HG03280 (cell line): ENCODE measurements around the gene TRIO.

Experiments
- ATAC-seq: cut with Tn5 transposase; IDR thresholded peaks from one replicate; pipeline ENCODE4 v1.9.1; 2021; ENCODE audit warnings: mild to moderate bottlenecking, moderate library complexity; ENCODE audit not compliant: unreplicated experiment

TRIO gene

GRCh38 chr5:14165375-14166106 lies 22.4 kb downstream of the TRIO start:
- ATAC-seq: no peak

DNA sequence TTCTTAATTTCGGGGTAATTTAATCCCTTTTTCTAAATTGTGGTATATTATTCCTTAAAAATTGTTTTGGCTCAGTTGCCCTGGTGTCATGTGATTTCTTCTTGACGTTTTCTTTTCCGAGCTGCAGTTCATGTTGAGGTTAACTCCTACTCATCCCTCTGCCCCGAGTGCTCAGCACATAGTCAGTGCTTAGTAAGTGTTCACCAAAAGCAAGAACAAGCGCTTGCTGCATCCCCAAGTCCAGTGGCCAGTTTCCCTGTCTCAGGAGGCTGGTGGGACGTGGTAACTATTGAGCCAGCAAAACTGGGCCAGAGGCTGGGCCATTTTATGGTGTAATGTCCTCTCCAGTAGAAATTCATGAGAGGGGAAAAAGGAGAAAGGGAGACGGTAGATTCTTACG lies 23.3 kb downstream of the TRIO start:
- no peak for ATAC-seq

DNA sequence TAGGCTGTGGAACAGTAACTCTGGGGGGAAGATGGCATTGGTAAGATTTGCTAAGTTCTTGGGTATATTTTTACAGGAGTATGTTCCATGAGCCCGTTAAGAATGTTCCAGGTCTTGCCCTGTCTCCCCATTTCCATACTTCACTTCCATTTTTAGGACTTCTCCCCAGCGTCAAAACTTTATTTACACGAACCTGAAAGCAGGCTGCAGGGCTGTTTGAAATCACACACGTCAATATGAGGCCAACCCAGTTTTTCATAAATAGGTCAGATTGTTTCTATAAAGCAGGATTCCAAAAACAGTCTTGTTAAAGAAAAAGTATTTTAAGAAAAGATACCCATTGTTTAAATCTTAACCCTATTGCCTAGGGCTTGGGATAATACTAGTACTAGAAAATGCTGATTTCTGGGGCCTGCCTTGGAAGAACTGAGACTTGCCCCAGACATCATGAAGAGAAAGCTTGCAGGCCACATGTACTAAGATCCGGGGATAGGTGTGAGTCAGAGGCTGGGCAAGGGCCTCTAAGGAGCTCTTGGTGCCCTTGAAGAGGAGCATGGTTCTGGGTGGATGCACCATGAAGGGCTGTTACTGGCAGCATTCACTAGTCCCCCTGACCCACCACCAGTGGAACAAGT lies 24.2 kb downstream of the TRIO start:
- no peak for ATAC-seq

DNA sequence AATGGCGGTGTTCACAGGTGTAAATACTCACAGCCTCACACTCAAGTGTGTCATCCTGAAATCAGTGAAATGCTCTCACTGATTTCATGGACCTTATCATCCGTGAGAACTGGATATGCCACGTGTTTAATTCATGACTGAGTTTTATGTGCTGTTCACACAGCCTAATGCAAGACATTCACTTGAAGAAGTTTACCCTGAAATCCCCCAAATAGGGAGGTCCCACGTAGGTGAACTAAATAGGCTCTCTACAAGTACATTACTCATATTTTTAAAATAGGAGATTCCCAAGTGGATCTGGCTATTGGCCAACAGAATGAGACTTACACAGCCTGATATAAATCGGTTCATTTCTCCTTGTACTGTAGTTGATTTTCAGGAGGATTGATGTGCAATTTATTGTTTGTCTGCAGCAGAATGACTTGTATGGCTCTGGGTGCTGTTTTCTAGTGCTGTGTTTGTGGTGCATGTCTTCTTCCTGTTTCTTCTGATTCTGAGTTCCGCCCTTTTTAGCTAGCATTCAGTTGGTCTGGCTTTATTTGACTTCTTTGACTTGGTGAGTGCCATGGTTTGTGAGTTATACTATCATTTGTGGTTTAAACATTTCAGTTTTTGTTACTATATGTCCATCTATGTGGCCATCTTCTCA lies 25.1 kb downstream of the TRIO start:
- peak; percentile 50 for ATAC-seq

- ATAC-seq: peak; percentile 3
These were observed 25.7 kb downstream of the TRIO start for GRCh38 chr5:14168793-14169262.

DNA sequence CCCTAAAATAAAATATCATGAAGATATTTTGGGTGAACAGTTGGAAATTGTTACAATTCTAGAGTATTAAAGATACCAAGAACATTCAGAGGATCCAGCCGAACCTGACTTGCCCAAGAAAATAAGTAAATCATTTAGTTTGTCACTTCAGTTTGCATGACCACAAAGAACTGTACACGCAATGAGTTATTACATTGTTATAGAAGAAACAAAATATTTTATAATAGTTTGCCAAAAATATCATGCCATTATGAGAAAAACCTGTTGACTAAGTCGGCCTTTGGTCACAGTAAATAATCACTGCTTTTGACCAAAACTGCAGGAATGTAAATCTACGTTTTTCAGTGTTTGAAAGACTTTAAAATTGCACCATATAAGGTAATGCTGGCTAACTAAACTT lies 27.9 kb downstream of the TRIO start:
- no peak for ATAC-seq

DNA sequence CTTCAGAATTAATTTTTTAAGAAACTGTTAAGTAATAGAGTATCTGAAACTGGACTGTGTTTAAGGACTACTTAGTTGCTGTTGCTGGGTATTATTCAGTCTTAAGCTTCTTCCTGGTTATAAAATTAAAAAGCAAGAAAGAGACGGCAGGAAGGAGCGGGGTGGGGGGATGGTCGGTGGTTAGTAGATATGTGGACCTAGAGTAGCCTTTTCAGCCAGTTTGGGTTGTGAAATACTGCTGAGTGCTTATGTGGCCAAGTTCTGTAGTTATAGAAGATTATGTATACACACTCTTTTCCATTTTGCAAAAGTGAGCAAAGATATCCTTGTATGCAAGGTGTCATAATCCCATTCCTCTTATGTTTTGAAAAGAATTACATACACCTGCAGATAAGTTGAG lies 28.5 kb downstream of the TRIO start:
- ATAC-seq: no peak

GRCh38 chr5:14172149-14172795 lies 29.1 kb downstream of the TRIO start:
- peak; percentile 39 for ATAC-seq

DNA sequence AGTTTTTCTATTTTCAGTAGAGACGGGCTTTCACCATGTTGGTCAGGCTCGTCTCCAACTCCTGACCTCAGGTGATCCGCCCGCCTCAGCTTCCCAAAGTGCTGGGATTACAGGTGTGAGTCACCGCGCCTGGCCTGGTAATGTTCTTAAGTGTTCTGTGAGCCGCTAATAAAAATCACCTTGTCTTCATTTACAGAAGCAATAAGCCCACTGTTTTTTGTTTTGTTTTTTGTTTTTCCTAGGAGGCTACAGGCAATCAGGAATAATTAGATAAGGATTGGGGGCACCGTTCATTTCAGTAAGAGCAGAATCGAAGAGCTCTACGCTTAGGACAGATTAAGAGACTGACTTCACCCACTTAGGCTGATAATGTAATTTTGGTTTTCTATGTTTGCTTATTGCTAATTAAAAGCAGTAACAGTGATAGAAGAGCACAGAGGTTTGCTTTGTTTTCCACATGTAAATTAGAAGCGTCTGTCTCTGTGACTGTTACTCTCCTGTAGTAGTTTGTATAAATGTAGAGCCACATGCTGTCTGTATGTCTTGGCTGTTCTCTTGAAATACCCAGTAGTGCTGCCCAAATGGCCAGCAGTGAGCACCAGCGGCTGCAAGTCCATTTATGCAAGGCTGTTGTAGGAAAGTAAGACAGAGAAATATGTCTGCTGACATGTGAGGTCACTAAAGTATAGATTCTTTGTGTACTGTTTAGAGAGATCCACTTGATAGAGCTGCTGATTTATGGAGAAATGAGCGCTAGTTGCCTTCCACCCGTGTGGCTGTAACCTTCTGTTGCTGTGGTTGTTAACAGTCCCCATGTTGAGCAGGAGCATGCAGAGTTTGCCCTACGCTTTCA lies 30.5 kb downstream of the TRIO start:
- no peak for ATAC-seq

- no peak for ATAC-seq
These were observed 31.1 kb downstream of the TRIO start for GRCh38 chr5:14174230-14174636.

DNA sequence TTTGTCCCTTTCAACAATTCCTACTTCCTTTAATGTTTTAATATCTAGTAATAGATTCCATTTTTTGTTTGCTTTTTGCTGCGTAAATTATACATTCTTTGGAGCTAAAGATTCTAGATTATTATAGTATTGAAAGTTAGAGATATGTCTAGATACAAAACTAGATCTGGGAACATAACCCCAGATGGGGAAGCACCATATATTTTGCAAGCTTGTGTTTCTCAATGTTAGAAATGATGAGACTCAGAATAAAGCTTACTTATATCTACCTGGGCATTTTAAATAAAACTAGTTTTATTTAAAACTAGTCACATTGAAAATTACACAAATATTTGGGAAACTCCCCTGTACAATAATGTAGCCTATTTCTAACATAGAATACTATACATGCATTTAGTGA lies 32.2 kb downstream of the TRIO start:
- ATAC-seq: no peak

GRCh38 chr5:14176888-14177287 lies 33.7 kb downstream of the TRIO start:
- no peak for ATAC-seq

DNA sequence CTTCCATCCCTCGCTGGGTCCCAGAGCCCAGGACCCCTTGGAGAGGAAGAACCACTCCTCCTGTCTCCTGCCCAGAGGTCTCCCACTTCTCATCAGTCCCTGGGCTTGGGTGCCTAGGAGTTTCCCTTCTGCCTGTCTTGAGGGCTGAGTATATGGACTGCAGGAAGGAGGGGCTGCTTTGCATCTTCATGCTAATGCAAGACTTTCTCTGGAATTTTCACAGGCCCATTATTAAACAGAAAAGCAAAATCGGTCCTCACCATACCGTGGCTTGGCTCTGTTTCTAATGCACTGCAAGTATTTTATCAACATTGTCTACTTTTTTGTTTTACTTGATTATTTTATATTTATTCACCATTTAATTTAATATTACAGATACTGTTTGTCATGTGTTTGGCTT lies 34.5 kb downstream of the TRIO start:
- ATAC-seq: no peak

GRCh38 chr5:14178091-14178490 lies 34.9 kb downstream of the TRIO start:
- no peak for ATAC-seq

GRCh38 chr5:14178671-14179211 lies 35.6 kb downstream of the TRIO start:
- ATAC-seq: no peak

DNA sequence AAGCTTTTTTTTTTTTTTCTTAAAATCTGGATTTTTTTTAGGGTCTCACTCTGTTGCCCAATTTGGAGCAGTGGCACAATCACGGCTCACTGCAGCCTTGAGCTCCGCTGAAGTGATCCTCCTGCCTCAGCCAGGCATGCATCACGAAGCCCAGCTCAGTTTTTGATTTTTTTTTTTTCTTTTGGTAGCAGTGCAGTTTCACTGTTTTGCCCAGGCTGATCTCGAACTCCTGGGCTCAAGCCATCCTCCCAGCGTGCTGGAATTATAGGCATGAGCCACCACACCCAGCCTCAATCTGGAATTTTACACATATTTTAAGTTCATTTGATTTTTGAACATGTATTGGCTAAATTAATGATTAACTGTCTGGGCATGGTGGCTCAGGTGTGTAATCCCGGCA lies 36.3 kb downstream of the TRIO start:
- no peak for ATAC-seq

GRCh38 chr5:14180437-14180836 lies 37.3 kb downstream of the TRIO start:
- ATAC-seq: no peak

- ATAC-seq: no peak
These were observed 38.3 kb downstream of the TRIO start for GRCh38 chr5:14181299-14181968.

DNA sequence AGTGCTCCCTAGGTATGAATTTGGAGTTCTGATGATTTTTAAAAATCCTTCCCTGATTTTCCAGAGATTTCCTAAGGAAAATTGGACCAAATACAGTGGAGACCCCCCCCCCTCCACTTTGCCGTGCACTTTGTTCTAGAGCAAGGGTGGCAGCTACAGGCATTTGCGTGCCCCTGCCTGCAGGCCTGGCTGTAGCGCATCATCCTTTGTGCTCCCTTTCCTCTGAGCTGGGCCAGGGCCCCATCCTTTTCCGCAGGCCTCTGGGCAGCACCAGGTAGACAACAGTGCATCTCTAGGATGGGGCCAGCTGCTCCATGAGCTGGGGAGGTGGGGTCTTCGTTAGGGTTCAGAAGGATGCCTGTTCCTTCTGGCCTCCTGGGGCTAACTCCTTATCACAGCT lies 39.6 kb downstream of the TRIO start:
- ATAC-seq: no peak
